ENCODE measurements around the gene HNRNPA1L2. TPM values are rescaled to one million over a fixed set of nuclear protein-coding genes. Genes with fewer than 3 reads are reported as not detected.
"Not testable (repeated sequence)": the region's sequence is repeated elsewhere in the genome, so short reads cannot be mapped to it uniquely, and the experiment has no call there.

HNRNPA1L2 gene
- 1 to 10 TPM; 3.6 to 4.8 (median 4.3) TPM for total RNA-seq (2021; fragmentation: NEBNext Ultra II Directional; extraction: Animal tissue kit (Norgen Biotek cat#: 25700))
- long read RNA-seq, partial matches to known transcripts, result 0 of 1 reads
- long read RNA-seq, other reads (novel, unspliced or antisense), result 0 of 1 reads

- no peaks in the 10 kb centered on the region for H3K27me3 Mint-ChIP-seq (ENCODE audit: insufficient read depth)
- no peaks in the 10 kb centered on the region for H3K9me3 Mint-ChIP-seq
- H3K27ac Mint-ChIP-seq, result no peak within 1 kb of the TSS
- TF ChIP-seq, protein P1, sequence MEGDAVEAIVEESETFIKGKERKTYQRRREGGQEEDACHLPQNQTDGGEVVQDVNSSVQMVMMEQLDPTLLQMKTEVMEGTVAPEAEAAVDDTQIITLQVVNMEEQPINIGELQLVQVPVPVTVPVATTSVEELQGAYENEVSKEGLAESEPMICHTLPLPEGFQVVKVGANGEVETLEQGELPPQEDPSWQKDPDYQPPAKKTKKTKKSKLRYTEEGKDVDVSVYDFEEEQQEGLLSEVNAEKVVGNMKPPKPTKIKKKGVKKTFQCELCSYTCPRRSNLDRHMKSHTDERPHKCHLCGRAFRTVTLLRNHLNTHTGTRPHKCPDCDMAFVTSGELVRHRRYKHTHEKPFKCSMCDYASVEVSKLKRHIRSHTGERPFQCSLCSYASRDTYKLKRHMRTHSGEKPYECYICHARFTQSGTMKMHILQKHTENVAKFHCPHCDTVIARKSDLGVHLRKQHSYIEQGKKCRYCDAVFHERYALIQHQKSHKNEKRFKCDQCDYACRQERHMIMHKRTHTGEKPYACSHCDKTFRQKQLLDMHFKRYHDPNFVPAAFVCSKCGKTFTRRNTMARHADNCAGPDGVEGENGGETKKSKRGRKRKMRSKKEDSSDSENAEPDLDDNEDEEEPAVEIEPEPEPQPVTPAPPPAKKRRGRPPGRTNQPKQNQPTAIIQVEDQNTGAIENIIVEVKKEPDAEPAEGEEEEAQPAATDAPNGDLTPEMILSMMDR (IDR thresholded peaks at IDR 0.05), result no peak
- no peak within 1 kb of the TSS for H3K4me3 Mint-ChIP-seq
- H3K36me3 Mint-ChIP-seq (ENCODE audit: low read depth), result peaks cover 21% of the 10 kb centered on the region
- H3K4me1 Mint-ChIP-seq (ENCODE audit: low read depth), result no peaks in the 10 kb centered on the region
- DNase-seq, result no peak
These were observed at the start of gene HNRNPA1L2 for GRCh38 chr13:52642131-52642530. Gene HNRNPA1L2 (plus strand): TSS chr13:52642431. CDS start chr13:52642493, 62 bp downstream.

GRCh38 chr13:52593175-52593574 is 49.1 kb upstream of the HNRNPA1L2 start:
- not testable (repeated sequence) for H3K4me3 Mint-ChIP-seq; H3K4me1 Mint-ChIP-seq (ENCODE audit: low read depth); DNase-seq; H3K27me3 Mint-ChIP-seq (ENCODE audit: insufficient read depth); H3K9me3 Mint-ChIP-seq; H3K36me3 Mint-ChIP-seq (ENCODE audit: low read depth); H3K27ac Mint-ChIP-seq

DNA sequence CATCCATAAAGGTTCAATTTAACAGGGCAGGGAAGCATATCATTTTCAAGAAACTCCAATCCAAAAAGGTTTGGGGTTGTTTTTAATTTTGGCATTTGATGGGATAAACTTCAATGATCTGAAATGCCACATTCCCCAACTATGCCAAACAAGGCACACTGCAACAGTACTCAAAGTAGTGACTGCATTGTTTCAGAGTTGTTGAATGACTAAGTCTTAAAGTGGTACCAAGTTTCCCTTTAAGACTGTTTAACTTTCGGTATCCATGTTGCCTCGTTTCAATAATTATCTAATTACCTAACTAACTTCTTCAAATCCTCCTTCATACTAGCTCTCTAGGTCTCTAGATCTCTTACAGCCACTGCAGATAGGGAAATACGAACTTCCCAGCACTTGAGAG is 48.4 kb upstream of the HNRNPA1L2 start:
- H3K27me3 Mint-ChIP-seq (ENCODE audit: insufficient read depth); H3K9me3 Mint-ChIP-seq; H3K4me3 Mint-ChIP-seq; H3K27ac Mint-ChIP-seq; H3K36me3 Mint-ChIP-seq (ENCODE audit: low read depth); H3K4me1 Mint-ChIP-seq (ENCODE audit: low read depth); DNase-seq: not testable (repeated sequence)

DNA sequence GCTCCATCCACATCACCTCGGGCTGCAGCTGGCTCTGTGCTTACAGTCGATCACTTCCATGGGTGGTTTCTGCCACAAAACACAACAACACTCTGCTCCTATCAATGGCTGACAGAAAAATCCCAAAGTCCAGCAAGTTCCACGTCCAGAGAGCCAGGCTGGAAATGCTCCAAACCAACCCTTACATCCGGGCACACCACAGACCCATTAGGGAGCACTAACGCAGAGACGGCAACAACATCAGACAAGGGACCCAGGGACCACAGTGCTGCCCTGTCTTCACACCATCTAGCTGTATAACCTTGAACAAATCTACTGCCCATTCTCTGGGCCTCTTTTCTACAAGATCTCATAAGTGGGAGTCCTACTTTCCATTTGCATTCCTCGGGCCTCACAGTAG is 47.9 kb upstream of the HNRNPA1L2 start:
- H3K36me3 Mint-ChIP-seq (ENCODE audit: low read depth); H3K4me3 Mint-ChIP-seq; H3K27me3 Mint-ChIP-seq (ENCODE audit: insufficient read depth); H3K4me1 Mint-ChIP-seq (ENCODE audit: low read depth); H3K9me3 Mint-ChIP-seq; DNase-seq; H3K27ac Mint-ChIP-seq: not testable (repeated sequence)

DNA sequence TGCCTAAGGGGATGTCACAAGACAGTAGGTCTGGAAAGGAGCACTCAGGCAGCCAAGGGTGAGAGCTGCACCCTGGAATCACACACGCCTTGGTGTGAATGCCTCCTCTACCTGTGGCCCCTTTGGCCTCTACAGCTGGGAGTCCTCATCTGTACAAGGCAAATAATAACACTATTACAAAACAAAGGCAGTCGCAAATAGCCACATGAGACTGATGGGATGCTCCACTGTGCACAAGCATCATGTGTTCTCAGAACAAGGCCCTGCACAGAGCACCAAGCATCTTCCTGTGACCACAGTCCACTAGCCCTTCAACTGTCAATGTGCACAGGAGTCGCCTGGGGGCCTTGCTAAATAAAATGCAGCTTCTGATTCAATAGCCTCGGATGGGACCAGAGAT is 44.6 kb upstream of the HNRNPA1L2 start:
- Mint-ChIP-seq H3K36me3 (ENCODE audit: low read depth) (no peaks in the 10 kb centered on the region), H3K27me3 (ENCODE audit: insufficient read depth) (no peaks in the 10 kb centered on the region), H3K4me3 (no peak overlapping the region), H3K9me3 (no peaks in the 10 kb centered on the region), H3K4me1 (ENCODE audit: low read depth) (peaks cover 28% of the 10 kb centered on the region), H3K27ac (no peak overlapping the region)
- TF ChIP-seq, protein P1 (IDR thresholded peaks at IDR 0.05), result no peak
- no peak for DNase-seq

GRCh38 chr13:52599037-52599847 is 43.0 kb upstream of the HNRNPA1L2 start:
- Mint-ChIP-seq H3K9me3 (no peaks in the 10 kb centered on the region), H3K36me3 (ENCODE audit: low read depth) (no peaks in the 10 kb centered on the region), H3K4me1 (ENCODE audit: low read depth) (peaks cover 30% of the 10 kb centered on the region), H3K4me3 (peak overlapping the region; percentile 88), H3K27me3 (ENCODE audit: insufficient read depth) (no peaks in the 10 kb centered on the region), H3K27ac (peak overlapping the region; percentile 92)
- DNase-seq, result peak; percentile 41
- TF ChIP-seq, protein P1 (IDR thresholded peaks at IDR 0.05), result no peak

DNA sequence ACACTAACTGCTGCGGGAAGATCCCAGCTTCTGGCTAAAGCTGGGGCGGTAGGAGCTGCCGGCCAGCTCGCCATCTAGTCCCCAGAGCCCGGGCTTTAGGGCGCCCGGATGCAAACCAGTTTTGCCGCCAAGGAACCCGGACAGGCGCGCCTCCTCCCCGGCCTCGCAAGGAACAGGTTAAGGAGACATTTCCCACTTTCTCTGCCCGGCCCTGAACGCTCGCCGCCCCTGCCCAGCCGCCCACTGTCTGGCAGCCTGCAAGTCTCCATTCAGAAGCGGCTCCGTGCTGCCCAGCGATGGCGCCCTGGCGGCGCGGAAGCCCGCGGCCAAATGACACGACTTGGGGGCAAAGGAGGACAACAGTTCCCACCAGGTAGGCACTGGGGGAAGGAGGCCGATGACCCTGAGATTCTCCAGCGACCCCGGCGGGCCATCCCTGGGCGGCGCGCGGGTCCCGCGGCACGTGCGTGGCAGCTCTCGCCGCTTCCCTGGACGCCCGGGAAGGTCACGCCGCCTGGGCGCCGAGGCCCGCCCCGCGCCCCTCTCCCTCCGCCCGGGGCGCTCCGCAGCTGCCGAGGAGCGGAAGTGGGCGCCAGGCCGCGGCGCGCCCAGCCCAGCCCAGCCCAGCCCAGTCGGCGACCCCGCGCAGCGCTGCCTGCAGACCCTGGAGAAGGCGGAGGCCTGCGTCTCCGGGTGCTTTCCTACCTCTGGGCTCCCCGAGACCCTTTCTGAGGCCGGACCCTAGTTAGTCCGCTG is 42.2 kb upstream of the HNRNPA1L2 start:
- Mint-ChIP-seq H3K9me3 (no peaks in the 10 kb centered on the region), H3K4me3 (peak overlapping the region; percentile 88), H3K36me3 (ENCODE audit: low read depth) (no peaks in the 10 kb centered on the region), H3K27me3 (ENCODE audit: insufficient read depth) (no peaks in the 10 kb centered on the region), H3K27ac (peak overlapping the region; percentile 92), H3K4me1 (ENCODE audit: low read depth) (peaks cover 30% of the 10 kb centered on the region)
- DNase-seq, result no peak
- TF ChIP-seq, protein P1 (IDR thresholded peaks at IDR 0.05), result no peak
